Ammon's horn (tissue), 1 donor: Measurements from ENCODE around the gene SLC1A5.
"Not testable (repeated sequence)": the region's sequence is repeated elsewhere in the genome, so short reads cannot be mapped to it uniquely, and the experiment has no call there.

Source experiments
- DNase-seq: peaks from one replicate; pipeline ENCODE4 v3.0.0-alpha.2; 2016; ENCODE audit warnings: low spot score

The SLC1A5 gene

GRCh38 chr19:46768746-46769145, 19.6 kb downstream of the SLC1A5 start:
- not testable (repeated sequence) for DNase-seq

- no peak for DNase-seq
Measured at GRCh38 chr19:46766569-46767317, 21.7 kb downstream of the SLC1A5 start.

GRCh38 chr19:46764817-46765291, 23.5 kb downstream of the SLC1A5 start:
- DNase-seq, result no peak

- no peak for DNase-seq
Measured at GRCh38 chr19:46762245-46762890, 26.0 kb downstream of the SLC1A5 start.

- no peak for DNase-seq
Measured at GRCh38 chr19:46761418-46761831, 27.0 kb downstream of the SLC1A5 start.

GRCh38 chr19:46760897-46761296, 27.5 kb downstream of the SLC1A5 start:
- DNase-seq, result not testable (repeated sequence)

GRCh38 chr19:46760363-46760762, 28.0 kb downstream of the SLC1A5 start:
- DNase-seq, result no peak

- DNase-seq, result no peak
Measured at GRCh38 chr19:46759817-46760333, 28.5 kb downstream of the SLC1A5 start.

- DNase-seq, result no peak
Measured at GRCh38 chr19:46759206-46759605, 29.2 kb downstream of the SLC1A5 start.

- no peak for DNase-seq
Measured at GRCh38 chr19:46756544-46756888, 31.9 kb downstream of the SLC1A5 start.

GRCh38 chr19:46755853-46756543, 32.4 kb downstream of the SLC1A5 start:
- no peak for DNase-seq

- no peak for DNase-seq
Measured at GRCh38 chr19:46755077-46755852, 33.1 kb downstream of the SLC1A5 start.

GRCh38 chr19:46753420-46754155, 34.8 kb downstream of the SLC1A5 start:
- peak; percentile 34 for DNase-seq

- DNase-seq, result peak; percentile 62
Measured at GRCh38 chr19:46748325-46749109, 39.9 kb downstream of the SLC1A5 start.

- peak; percentile 40 for DNase-seq
Measured at GRCh38 chr19:46746281-46747057, 41.9 kb downstream of the SLC1A5 start, which contains the start of gene STRN4. STRN4 (minus strand) TSS chr19:46746450; CDS start chr19:46746430, 20 bp downstream.

GRCh38 chr19:46745521-46746280, 42.7 kb downstream of the SLC1A5 start, which contains the start of gene FKRP:
FKRP (plus strand) TSS chr19:46746057; CDS start chr19:46755451, 9,394 bp downstream.
- peak; percentile 11 for DNase-seq

- DNase-seq, result no peak
Measured at GRCh38 chr19:46745030-46745429, 43.4 kb downstream of the SLC1A5 start.

- no peak for DNase-seq
Measured at GRCh38 chr19:46744005-46744691, 44.2 kb downstream of the SLC1A5 start.
